Hepatocyte (in vitro differentiated cells): Measurements from ENCODE around the gene OGDHL.

Source experiments
- EZH2 ChIP-seq: fragments of 200-600 bp; sonication (generic); IDR thresholded peaks from 2 replicates; pipeline ENCODE4 v1.6.1; 2016; ENCODE audit warnings: antibody characterized with exemption, mild to moderate bottlenecking, borderline replicate concordance
- EZH2phosphoT487 ChIP-seq: fragments of 200-600 bp; sonication (generic); IDR thresholded peaks from one replicate; pipeline ENCODE4 v1.6.1; 2018; ENCODE audit warnings: antibody characterized with exemption, mild to moderate bottlenecking, low read depth, moderate library complexity; ENCODE audit not compliant: unreplicated experiment, severe bottlenecking
- TF ChIP-seq, protein P1 (sequence below): fragments of 200-600 bp; sonication (generic); IDR thresholded peaks from 2 replicates; pipeline ENCODE4 v1.5.1; 2016; ENCODE audit warnings: antibody characterized with exemption, mild to moderate bottlenecking; ENCODE audit not compliant: poor library complexity

DNA sequence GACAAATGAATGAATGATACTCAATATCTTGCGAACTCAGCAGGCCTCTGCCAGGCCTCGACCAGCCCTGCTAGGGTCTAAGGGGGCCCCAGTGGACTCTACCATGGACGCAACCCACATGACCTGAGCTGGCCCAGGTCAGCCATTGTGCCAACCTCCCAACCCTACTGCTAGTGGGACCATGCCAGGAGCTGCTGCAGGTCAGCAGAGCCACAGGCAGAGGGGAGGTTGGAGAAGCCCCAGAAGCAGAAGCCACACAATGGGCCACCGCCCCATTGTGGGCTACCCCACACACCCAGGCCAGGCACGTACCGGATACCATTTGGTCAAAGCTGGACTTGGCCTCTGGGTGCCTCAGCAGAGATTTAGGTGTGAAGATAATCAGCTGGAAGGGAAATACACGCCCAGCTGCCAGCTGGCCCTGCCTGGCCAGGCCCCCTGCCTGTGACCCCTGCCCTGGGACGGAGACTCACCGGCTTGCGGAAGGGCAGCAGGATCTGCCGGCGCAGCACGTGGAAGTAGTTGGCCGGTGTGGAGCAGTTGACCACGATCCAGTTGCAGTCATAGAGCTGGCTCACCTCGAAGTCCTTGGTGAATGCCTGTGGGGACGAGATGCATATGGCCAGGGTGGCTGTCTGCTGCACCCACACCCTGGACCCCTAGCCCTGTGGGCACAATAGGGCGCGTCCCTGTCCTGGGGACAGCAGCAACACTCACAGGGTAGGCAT lies 24.5 kb downstream of the OGDHL start:
- TF ChIP-seq, protein P1, sequence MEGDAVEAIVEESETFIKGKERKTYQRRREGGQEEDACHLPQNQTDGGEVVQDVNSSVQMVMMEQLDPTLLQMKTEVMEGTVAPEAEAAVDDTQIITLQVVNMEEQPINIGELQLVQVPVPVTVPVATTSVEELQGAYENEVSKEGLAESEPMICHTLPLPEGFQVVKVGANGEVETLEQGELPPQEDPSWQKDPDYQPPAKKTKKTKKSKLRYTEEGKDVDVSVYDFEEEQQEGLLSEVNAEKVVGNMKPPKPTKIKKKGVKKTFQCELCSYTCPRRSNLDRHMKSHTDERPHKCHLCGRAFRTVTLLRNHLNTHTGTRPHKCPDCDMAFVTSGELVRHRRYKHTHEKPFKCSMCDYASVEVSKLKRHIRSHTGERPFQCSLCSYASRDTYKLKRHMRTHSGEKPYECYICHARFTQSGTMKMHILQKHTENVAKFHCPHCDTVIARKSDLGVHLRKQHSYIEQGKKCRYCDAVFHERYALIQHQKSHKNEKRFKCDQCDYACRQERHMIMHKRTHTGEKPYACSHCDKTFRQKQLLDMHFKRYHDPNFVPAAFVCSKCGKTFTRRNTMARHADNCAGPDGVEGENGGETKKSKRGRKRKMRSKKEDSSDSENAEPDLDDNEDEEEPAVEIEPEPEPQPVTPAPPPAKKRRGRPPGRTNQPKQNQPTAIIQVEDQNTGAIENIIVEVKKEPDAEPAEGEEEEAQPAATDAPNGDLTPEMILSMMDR = no peak
- TF ChIP-seq EZH2 (no peak), EZH2phosphoT487 (no peak)
